PFSK-1 (cell line): Measurements from ENCODE around the gene NEDD9.

Source experiments
- FOXP2 ChIP-seq: optimal IDR thresholded peaks from 2 replicates; pipeline ENCODE3; 2011; ENCODE audit warnings: borderline replicate concordance, control low read depth, inconsistent platforms; ENCODE audit not compliant: insufficient read depth; ENCODE audit errors: extremely low read length, extremely low read depth
- POLR2AphosphoS5 ChIP-seq: IDR thresholded peaks from 2 replicates; pipeline ENCODE4 v1.6.1; 2012; ENCODE audit warnings: low read depth, mild to moderate bottlenecking, control low read depth, low read length, moderate library complexity
- REST ChIP-seq, 2 experiments: IDR thresholded peaks; 2 replicates each; pipeline versions ENCODE4 v1.6.1 to v1.8.0; 2011 to 2012; ENCODE audit warnings: low read depth in 2 of 2, low read length in 2 of 2, control low read depth in 1 of 2, inconsistent platforms in 1 of 2, mild to moderate bottlenecking in 1 of 2, moderate library complexity in 1 of 2; ENCODE audit not compliant: insufficient read depth in 1 of 2
- SIN3A ChIP-seq: IDR thresholded peaks from 2 replicates; pipeline ENCODE4 v1.6.1; 2012; ENCODE audit warnings: mild to moderate bottlenecking, low read length, moderate library complexity, borderline replicate concordance; ENCODE audit not compliant: insufficient read depth
- TAF1 ChIP-seq: IDR thresholded peaks from 2 replicates; pipeline ENCODE4 v1.6.1; 2012; ENCODE audit warnings: low read length, control low read depth, borderline replicate concordance; ENCODE audit not compliant: insufficient read depth

Gene NEDD9

GRCh38 chr6:11273406-11274065, 41.1 kb upstream of the NEDD9 start:
- TF ChIP-seq SIN3A (no peak), FOXP2 (no peak), POLR2AphosphoS5 (no peak), REST (IDR thresholded peaks at IDR 0.05; ENCODE audit: insufficient read depth in 1 of 2, low read depth in 2 of 2, low read length in 2 of 2) (no peak), TAF1 (no peak)

GRCh38 chr6:11272491-11273192, 40.2 kb upstream of the NEDD9 start:
- TF ChIP-seq TAF1 (no peak), FOXP2 (no peak), POLR2AphosphoS5 (no peak), SIN3A (no peak), REST (IDR thresholded peaks at IDR 0.05; ENCODE audit: insufficient read depth in 1 of 2, low read depth in 2 of 2, low read length in 2 of 2) (no peak)

GRCh38 chr6:11271228-11272020, 39.0 kb upstream of the NEDD9 start:
- TF ChIP-seq REST (IDR thresholded peaks at IDR 0.05; ENCODE audit: insufficient read depth in 1 of 2, low read depth in 2 of 2, low read length in 2 of 2): no peak
- TF ChIP-seq SIN3A: no peak
- TF ChIP-seq POLR2AphosphoS5: no peak
- TF ChIP-seq FOXP2: no peak
- TF ChIP-seq TAF1: no peak

- TF ChIP-seq TAF1 (no peak), FOXP2 (no peak), SIN3A (no peak), REST (IDR thresholded peaks at IDR 0.05; ENCODE audit: insufficient read depth in 1 of 2, low read depth in 2 of 2, low read length in 2 of 2) (no peak), POLR2AphosphoS5 (no peak)
Measured at GRCh38 chr6:11270030-11271027, 37.9 kb upstream of the NEDD9 start.
